ENCODE results near the gene CYBB.

DNA sequence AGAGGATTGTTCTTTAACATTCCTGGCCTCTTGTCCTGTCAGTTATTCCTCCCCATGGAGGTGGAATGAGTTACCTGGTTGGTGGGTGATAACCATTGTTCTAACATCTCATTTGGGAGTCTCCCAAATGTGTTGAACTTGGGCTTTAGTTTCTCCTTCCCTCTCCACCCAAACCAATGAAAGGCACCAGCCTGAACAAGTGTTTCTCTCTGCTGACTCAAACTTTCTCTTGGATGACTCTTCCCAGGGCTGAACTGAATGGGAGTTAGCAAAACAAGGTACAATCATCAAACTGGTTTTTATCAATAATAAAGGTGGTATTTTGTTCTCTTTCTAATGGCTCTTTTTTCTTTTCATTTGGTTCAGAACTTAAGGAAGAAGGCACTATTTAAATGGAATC lies 64.8 kb downstream of the CYBB start:
- TF ChIP-seq, protein P1, sequence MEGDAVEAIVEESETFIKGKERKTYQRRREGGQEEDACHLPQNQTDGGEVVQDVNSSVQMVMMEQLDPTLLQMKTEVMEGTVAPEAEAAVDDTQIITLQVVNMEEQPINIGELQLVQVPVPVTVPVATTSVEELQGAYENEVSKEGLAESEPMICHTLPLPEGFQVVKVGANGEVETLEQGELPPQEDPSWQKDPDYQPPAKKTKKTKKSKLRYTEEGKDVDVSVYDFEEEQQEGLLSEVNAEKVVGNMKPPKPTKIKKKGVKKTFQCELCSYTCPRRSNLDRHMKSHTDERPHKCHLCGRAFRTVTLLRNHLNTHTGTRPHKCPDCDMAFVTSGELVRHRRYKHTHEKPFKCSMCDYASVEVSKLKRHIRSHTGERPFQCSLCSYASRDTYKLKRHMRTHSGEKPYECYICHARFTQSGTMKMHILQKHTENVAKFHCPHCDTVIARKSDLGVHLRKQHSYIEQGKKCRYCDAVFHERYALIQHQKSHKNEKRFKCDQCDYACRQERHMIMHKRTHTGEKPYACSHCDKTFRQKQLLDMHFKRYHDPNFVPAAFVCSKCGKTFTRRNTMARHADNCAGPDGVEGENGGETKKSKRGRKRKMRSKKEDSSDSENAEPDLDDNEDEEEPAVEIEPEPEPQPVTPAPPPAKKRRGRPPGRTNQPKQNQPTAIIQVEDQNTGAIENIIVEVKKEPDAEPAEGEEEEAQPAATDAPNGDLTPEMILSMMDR (IDR thresholded peaks at IDR 0.05): no peak
- TF ChIP-seq POLR2A (IDR thresholded peaks at IDR 0.05): no peak
